K562 treated with DMSO at 1 percent for 24 hours (cell line): ENCODE results near the gene MYB. TPM values are rescaled to one million over a fixed set of nuclear protein-coding genes. Genes with fewer than 3 reads are reported as not detected.

Experiments used
- total RNA-seq: library from RNA; unstranded; fragments of 300-600 nt; gene quantifications from 2 replicates; pipeline ENCODE4 v1.2.3, GENCODE V29; 2022; ENCODE audit warnings: low read depth; ENCODE audit not compliant: insufficient read depth

Gene MYB
- 26.4 and 30.8 TPM in 2 replicates for total RNA-seq

DNA sequence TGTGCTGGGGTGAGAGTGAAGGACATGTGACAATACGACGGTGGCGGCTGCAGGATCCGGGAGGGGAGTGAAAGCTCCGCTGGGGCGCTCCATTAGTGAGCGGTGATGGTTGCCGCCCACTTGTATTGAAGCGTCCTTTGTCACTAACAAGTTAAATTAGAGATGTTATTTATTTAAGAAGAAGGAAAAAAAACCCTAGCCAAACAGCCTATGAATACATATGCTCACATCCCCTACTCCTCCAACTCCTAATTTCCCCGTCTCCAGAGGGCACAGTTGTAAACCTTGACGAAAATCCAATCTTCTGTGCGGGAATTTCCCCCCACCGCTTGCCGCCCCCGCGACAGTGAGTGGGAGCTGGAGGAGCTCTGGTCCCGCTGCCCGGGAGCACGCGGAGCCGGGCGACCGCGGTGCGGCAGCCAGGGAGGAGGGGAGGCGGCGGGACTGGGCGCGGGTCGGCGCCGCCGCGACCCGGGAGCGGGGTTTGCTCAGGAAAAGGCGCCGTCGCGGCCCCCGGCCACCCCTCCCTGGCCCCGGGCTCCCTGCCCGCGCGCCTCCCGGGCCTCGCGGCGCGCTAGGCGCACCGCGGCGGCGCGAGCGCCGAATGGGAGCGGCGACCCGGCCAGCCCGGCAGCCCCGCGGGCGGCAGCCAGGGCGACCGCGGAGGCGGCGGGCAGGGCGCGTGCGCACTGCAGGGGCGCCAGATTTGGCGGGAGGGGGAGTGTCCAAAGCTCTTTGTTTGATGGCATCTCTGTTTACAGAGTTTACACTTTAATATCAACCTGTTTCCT, at the start of gene MYB:
TSS of gene MYB (plus strand) at position 767 of the 791 bp plus-strand sequence. CDS start 206 bp downstream, outside the sequence.

Other genes starting within 250 kb of the MYB start
- gene ALDH8A1, start 231.2 kb upstream of the MYB start, total RNA-seq: 0.93 TPM in 1 of 2 replicates, not detected in the other
- 52.6 and 64.7 TPM in 2 replicates for gene HBS1L, start 126.5 kb upstream of the MYB start, total RNA-seq